Measurements from ENCODE around the gene B4GALT5. TPM values are rescaled to one million over a fixed set of nuclear protein-coding genes. Genes with fewer than 3 reads are reported as not detected.

Gene B4GALT5
- total RNA-seq, 1 experiment from 2014 or later, result 77.0 TPM

GRCh38 chr20:49701241-49701790, 12.4 kb downstream of the B4GALT5 start:
- Histone ChIP-seq H3K79me1 (ENCODE audit: insufficient read depth, low read depth, low read length, poor library complexity, severe bottlenecking) (peaks cover 7% of the 10 kb centered on the region), H2BK120ac (ENCODE audit: low read depth, low read length, poor library complexity, severe bottlenecking) (no peak overlapping the region), H4K8ac (replicated peaks; ENCODE audit: insufficient read length, low read depth, low read length) (no peak overlapping the region), H2AK5ac (ENCODE audit: insufficient read length, low read length) (no peak overlapping the region), H3K4ac (ENCODE audit: low read depth, low read length) (no peak overlapping the region), H3K14ac (ENCODE audit: insufficient read depth, low read length) (no peak overlapping the region), H3K4me1 (ENCODE audit: insufficient read depth, low read length) (peaks cover 13% of the 10 kb centered on the region; the same call in 1 of the 2 replicates), H3K27ac (ENCODE audit: insufficient read length, low read depth, low read length) (no peak overlapping the region), H3K4me2 (ENCODE audit: insufficient read depth, insufficient read length, low read length) (no peak overlapping the region), H4K91ac (ENCODE audit: insufficient read length, low read depth, low read length) (no peak overlapping the region), H2BK15ac (ENCODE audit: low read depth, low read length) (no peak overlapping the region), H3K9me3 (ENCODE audit: control insufficient read depth, low read depth, low read length) (no peaks in the 10 kb centered on the region), H3K23ac (ENCODE audit: insufficient read length, low read depth, low read length) (no peak overlapping the region), H2AFZ (ENCODE audit: low read length) (no peak overlapping the region), H4K20me1 (ENCODE audit: control insufficient read depth, insufficient read depth, insufficient read length) (no peaks in the 10 kb centered on the region), H3K27me3 (ENCODE audit: insufficient read depth, low read length) (no peaks in the 10 kb centered on the region), H3K23me2 (ENCODE audit: insufficient read length, low read depth, low read length, poor library complexity, severe bottlenecking) (no peaks in the 10 kb centered on the region), H3K9ac (ENCODE audit: extremely low read depth, insufficient read length, low read length) (no peak overlapping the region), H3K18ac (ENCODE audit: insufficient read length, low read depth, low read length) (no peak overlapping the region), H2BK20ac (ENCODE audit: low read depth, low read length, poor library complexity, severe bottlenecking) (no peak overlapping the region), H3K56ac (ENCODE audit: insufficient read length, low read depth, low read length) (no peak overlapping the region), H3K79me2 (ENCODE audit: insufficient read depth, low read length) (peaks cover 69% of the 10 kb centered on the region), H4K5ac (ENCODE audit: insufficient read length, low read depth, low read length) (no peak overlapping the region), H2BK12ac (ENCODE audit: insufficient read length, low read depth, low read length) (no peak overlapping the region), H3T11ph (ENCODE audit: low read length) (no peak overlapping the region), H2BK5ac (ENCODE audit: insufficient read length, low read length) (no peak overlapping the region)
- Mint-ChIP-seq H3K4me3 (no peak overlapping the region), H3K27me3 (ENCODE audit: low read depth) (no peaks in the 10 kb centered on the region), H3K36me3 (ENCODE audit: insufficient read depth in 1 of 3, low read depth in 3 of 3) (peaks cover 2 to 10% (median 4%) of the 10 kb centered on the region in 3 experiments; a peak in 5 of 7 replicates), H3K9me3 (no peaks in the 10 kb centered on the region), H3K4me1 (peaks cover 66 to 76% of the 10 kb centered on the region in 2 experiments), H3K27ac (peak overlapping the region; percentile 59 to 94 (median 92); a peak in 6 of 7 replicates)
- TF ChIP-seq, protein P1, sequence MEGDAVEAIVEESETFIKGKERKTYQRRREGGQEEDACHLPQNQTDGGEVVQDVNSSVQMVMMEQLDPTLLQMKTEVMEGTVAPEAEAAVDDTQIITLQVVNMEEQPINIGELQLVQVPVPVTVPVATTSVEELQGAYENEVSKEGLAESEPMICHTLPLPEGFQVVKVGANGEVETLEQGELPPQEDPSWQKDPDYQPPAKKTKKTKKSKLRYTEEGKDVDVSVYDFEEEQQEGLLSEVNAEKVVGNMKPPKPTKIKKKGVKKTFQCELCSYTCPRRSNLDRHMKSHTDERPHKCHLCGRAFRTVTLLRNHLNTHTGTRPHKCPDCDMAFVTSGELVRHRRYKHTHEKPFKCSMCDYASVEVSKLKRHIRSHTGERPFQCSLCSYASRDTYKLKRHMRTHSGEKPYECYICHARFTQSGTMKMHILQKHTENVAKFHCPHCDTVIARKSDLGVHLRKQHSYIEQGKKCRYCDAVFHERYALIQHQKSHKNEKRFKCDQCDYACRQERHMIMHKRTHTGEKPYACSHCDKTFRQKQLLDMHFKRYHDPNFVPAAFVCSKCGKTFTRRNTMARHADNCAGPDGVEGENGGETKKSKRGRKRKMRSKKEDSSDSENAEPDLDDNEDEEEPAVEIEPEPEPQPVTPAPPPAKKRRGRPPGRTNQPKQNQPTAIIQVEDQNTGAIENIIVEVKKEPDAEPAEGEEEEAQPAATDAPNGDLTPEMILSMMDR (conservative IDR thresholded peaks at IDR 0.05), result no peak
- no CpG with 5 or more reads among the region's 5 CpGs for WGBS (ENCODE audit: extremely low coverage, insufficient read length, low lambda C conversion rate)
- DNase-seq, result no peak
